K562 (cell line): ENCODE results near the gene TIMM17B. TPM values are rescaled to one million over a fixed set of nuclear protein-coding genes. Genes with fewer than 3 reads are reported as not detected.
A peak's percentile ranks its signal among the peaks of the same experiment; 100 is the strongest.

Experiments
- ASH1L ChIP-seq: fragments of 450-650 bp; IDR thresholded peaks from 2 replicates; pipeline ENCODE4 v1.6.1; 2018; ENCODE audit warnings: borderline replicate concordance, mild to moderate bottlenecking, low read depth; ENCODE audit not compliant: partially characterized antibody
- CREBBP ChIP-seq: IDR thresholded peaks from one replicate; pipeline ENCODE4 v1.6.1; 2012; ENCODE audit warnings: low read depth, mild to moderate bottlenecking, control low read depth, inconsistent platforms, low read length
- HMG20B ChIP-seq: fragments of 250-450 bp; sonication (Bioruptor Pico); IDR thresholded peaks from 2 replicates; pipeline ENCODE4 v1.5.0; 2021; ENCODE audit warnings: mild to moderate bottlenecking
- HNRNPK ChIP-seq: fragments of 200-400 bp; formaldehyde crosslinking; IDR thresholded peaks from one replicate; pipeline ENCODE4 v1.6.1; 2018; ENCODE audit warnings: mild to moderate bottlenecking, low read depth, low read length; ENCODE audit not compliant: poor library complexity, severe bottlenecking
- MAZ ChIP-seq, 2 experiments: fragments of 450-650 bp in 1 of 2; sonication (generic) in 1 of 2; formaldehyde crosslinking; IDR thresholded peaks in 1 of 2; conservative IDR thresholded peaks in 1 of 2; 2 replicates each; pipeline versions ENCODE4 v1.4.0 to v1.5.0; 2020; ENCODE audit warnings: mild to moderate bottlenecking in 1 of 2, missing genetic modification reagents in 1 of 2
- MTA2 ChIP-seq: fragments of 450-650 bp; IDR thresholded peaks from 2 replicates; pipeline ENCODE4 v1.6.1; 2016; ENCODE audit warnings: low read depth
- MYC ChIP-seq, 2 experiments: fragments of 250-450 bp in 1 of 2; sonication (Bioruptor Pico) in 1 of 2; IDR thresholded peaks; 2 replicates each; pipeline versions ENCODE4 v1.5.1 to v1.6.1; 2012 to 2021; ENCODE audit warnings: low read depth in 2 of 2, borderline replicate concordance in 1 of 2, improper control_type of control experiment in 1 of 2, low read length in 1 of 2, mild to moderate bottlenecking in 1 of 2, moderate library complexity in 1 of 2
- PCBP1 ChIP-seq: fragments of 200-400 bp; formaldehyde crosslinking; IDR thresholded peaks from 2 replicates; pipeline ENCODE4 v1.6.1; 2018; ENCODE audit warnings: mild to moderate bottlenecking, low read depth, low read length; ENCODE audit not compliant: poor library complexity, severe bottlenecking
- SAP30 ChIP-seq: fragments of 200-600 bp; sonication (generic); IDR thresholded peaks from 2 replicates; pipeline ENCODE4 v1.6.1; 2012; ENCODE audit warnings: borderline replicate concordance, low read depth, mild to moderate bottlenecking, moderate library complexity, low read length, control low read depth, inconsistent platforms; ENCODE audit not compliant: insufficient read depth, poor library complexity, severe bottlenecking
- SMARCA4 ChIP-seq: fragments of 450-650 bp; IDR thresholded peaks from 2 replicates; pipeline ENCODE4 v1.6.1; 2016
- TOE1 ChIP-seq, 2 experiments: fragments of 450-650 bp in 1 of 2; sonication (generic) in 1 of 2; formaldehyde crosslinking in 1 of 2; IDR thresholded peaks; 2 replicates each; pipeline versions ENCODE4 v1.7.1 to v1.8.0; 2016 to 2022; ENCODE audit warnings: borderline replicate concordance in 2 of 2, mild to moderate bottlenecking in 2 of 2, antibody characterized with exemption in 1 of 2, inconsistent platforms in 1 of 2, low read depth in 1 of 2, missing genetic modification reagents in 1 of 2, moderate library complexity in 1 of 2
- U2AF2 ChIP-seq: fragments of 200-400 bp; formaldehyde crosslinking; optimal IDR thresholded peaks from 2 replicates; pipeline ENCODE3; 2017; ENCODE audit warnings: low read depth, mild to moderate bottlenecking, low read length
- ZNF143 ChIP-seq: sonication (generic); formaldehyde crosslinking; IDR thresholded peaks from 2 replicates; pipeline ENCODE4 v1.9.0; 2022; ENCODE audit warnings: mild to moderate bottlenecking, missing genetic modification reagents
- ZNF212 ChIP-seq: fragments of 450-650 bp; formaldehyde crosslinking; IDR thresholded peaks from 2 replicates; pipeline ENCODE4 v1.4.0; 2020; ENCODE audit warnings: mild to moderate bottlenecking
- polyA plus RNA-seq, 8 experiments: library from polyadenylated mRNA; depleted of rRNA in 4 of 8; stranded (reverse) in 5 of 8; unstranded in 3 of 8; fragments of >200 nt; fragmentation: Nextera tagmentation in 2 of 8; fragmentation: Illumina TruSeq in 1 of 8; extraction: Ambion mirVana in 2 of 8; extraction: Trizol in 1 of 8; gene quantifications; 2 replicates each; pipeline versions ENCODE4 v1.2.1 to v1.2.3, GENCODE V29; 2011 to 2014; ENCODE audit warnings: inconsistent platforms in 1 of 8, missing spikeins in 1 of 8
- total RNA-seq, 7 experiments: library from RNA; depleted of rRNA in 6 of 7; stranded (reverse); fragments of >200 nt in 6 of 7; fragmentation: Illumina TruSeq in 2 of 7; extraction: Trizol in 2 of 7; gene quantifications; 2 replicates each; pipeline versions ENCODE4 v1.2.1 to v1.2.3, GENCODE V29; 2011 to 2021; ENCODE audit warnings: low replicate concordance in 1 of 7
- TF ChIP-seq, protein P1 (sequence below): fragments of 250-450 bp; sonication (Bioruptor Pico); IDR thresholded peaks from 2 replicates; pipeline ENCODE4 v1.8.0; 2021; ENCODE audit warnings: mild to moderate bottlenecking, moderate library complexity
- TF ChIP-seq, protein P2 (sequence below): fragments of 250-450 bp; sonication (Bioruptor Pico); IDR thresholded peaks from 2 replicates; pipeline ENCODE4 v1.4.0; 2020
- TF ChIP-seq, protein P3 (sequence below): fragments of 250-450 bp; sonication (Bioruptor Pico); IDR thresholded peaks from 2 replicates; pipeline ENCODE4 v1.9.0; 2021; ENCODE audit warnings: mild to moderate bottlenecking, inconsistent platforms
- TF ChIP-seq, protein P4 (sequence below): fragments of 250-450 bp; sonication (Bioruptor Pico); IDR thresholded peaks from 2 replicates; pipeline ENCODE4 v1.4.0; 2020; ENCODE audit warnings: mild to moderate bottlenecking, moderate library complexity
- TF ChIP-seq, protein P5 (sequence below): sonication (generic); formaldehyde crosslinking; IDR thresholded peaks from 2 replicates; pipeline ENCODE4 v1.5.0; 2020; ENCODE audit warnings: missing genetic modification reagents

The TIMM17B gene
- total and polyA plus RNA-seq, 9 of the 15 experiments (the other 6 are each of a cell fraction or from before 2014, with no cell fraction given) = 9.9 to 184 (median 115) TPM

DNA sequence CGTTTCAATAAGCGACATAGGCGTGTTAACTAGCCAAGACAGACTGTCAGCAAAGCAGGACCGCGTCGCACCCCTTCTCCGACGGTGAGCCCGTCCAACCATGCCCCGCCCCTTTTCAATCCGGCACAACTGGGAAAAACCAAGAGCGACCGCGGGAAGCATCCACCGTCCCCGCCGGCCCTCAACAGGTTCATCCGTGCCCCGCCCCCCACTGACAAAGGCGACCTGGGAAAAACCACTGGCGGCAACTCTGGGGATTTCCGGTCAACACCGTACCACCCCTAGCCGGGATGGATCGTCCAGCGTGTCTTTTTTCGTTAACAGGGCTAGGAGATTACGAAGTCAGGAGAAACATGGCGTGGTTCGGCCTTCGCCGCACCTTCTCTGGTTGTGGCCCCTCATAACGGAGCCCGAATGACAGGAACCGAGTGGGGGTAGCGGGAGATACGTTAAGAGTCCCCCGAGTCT lies 377 bp downstream of the TIMM17B start (continued):
- TF ChIP-seq, protein P1, sequence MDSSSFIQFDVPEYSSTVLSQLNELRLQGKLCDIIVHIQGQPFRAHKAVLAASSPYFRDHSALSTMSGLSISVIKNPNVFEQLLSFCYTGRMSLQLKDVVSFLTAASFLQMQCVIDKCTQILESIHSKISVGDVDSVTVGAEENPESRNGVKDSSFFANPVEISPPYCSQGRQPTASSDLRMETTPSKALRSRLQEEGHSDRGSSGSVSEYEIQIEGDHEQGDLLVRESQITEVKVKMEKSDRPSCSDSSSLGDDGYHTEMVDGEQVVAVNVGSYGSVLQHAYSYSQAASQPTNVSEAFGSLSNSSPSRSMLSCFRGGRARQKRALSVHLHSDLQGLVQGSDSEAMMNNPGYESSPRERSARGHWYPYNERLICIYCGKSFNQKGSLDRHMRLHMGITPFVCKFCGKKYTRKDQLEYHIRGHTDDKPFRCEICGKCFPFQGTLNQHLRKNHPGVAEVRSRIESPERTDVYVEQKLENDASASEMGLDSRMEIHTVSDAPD (CRISPR knock-in tag) = no peak
- TF ChIP-seq SAP30 = peak; percentile 56
- TF ChIP-seq PCBP1 = no peak
- no peak; a peak in 1 of 4 replicates for TF ChIP-seq MAZ (CRISPR knock-in tag; conservative IDR thresholded peaks at IDR 0.05 in 1 of 2, IDR thresholded peaks at IDR 0.05 in 1 of 2)
- TF ChIP-seq, protein P2, sequence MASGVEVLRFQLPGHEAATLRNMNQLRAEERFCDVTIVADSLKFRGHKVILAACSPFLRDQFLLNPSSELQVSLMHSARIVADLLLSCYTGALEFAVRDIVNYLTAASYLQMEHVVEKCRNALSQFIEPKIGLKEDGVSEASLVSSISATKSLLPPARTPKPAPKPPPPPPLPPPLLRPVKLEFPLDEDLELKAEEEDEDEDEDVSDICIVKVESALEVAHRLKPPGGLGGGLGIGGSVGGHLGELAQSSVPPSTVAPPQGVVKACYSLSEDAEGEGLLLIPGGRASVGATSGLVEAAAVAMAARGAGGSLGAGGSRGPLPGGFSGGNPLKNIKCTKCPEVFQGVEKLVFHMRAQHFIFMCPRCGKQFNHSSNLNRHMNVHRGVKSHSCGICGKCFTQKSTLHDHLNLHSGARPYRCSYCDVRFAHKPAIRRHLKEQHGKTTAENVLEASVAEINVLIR (CRISPR knock-in tag) = no peak
- no peak for TF ChIP-seq CREBBP
- TF ChIP-seq, protein P3, sequence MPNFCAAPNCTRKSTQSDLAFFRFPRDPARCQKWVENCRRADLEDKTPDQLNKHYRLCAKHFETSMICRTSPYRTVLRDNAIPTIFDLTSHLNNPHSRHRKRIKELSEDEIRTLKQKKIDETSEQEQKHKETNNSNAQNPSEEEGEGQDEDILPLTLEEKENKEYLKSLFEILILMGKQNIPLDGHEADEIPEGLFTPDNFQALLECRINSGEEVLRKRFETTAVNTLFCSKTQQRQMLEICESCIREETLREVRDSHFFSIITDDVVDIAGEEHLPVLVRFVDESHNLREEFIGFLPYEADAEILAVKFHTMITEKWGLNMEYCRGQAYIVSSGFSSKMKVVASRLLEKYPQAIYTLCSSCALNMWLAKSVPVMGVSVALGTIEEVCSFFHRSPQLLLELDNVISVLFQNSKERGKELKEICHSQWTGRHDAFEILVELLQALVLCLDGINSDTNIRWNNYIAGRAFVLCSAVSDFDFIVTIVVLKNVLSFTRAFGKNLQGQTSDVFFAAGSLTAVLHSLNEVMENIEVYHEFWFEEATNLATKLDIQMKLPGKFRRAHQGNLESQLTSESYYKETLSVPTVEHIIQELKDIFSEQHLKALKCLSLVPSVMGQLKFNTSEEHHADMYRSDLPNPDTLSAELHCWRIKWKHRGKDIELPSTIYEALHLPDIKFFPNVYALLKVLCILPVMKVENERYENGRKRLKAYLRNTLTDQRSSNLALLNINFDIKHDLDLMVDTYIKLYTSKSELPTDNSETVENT (CRISPR knock-in tag) = no peak
- TF ChIP-seq MTA2 = no peak
- TF ChIP-seq SMARCA4 = no peak
- TF ChIP-seq MYC (IDR thresholded peaks at IDR 0.05; ENCODE audit: low read depth, low read length) = no peak
- TF ChIP-seq MYC (CRISPR knock-in tag; IDR thresholded peaks at IDR 0.05; ENCODE audit: borderline replicate concordance, low read depth) = no peak
- TF ChIP-seq ZNF212 = no peak
- TF ChIP-seq, protein P4, sequence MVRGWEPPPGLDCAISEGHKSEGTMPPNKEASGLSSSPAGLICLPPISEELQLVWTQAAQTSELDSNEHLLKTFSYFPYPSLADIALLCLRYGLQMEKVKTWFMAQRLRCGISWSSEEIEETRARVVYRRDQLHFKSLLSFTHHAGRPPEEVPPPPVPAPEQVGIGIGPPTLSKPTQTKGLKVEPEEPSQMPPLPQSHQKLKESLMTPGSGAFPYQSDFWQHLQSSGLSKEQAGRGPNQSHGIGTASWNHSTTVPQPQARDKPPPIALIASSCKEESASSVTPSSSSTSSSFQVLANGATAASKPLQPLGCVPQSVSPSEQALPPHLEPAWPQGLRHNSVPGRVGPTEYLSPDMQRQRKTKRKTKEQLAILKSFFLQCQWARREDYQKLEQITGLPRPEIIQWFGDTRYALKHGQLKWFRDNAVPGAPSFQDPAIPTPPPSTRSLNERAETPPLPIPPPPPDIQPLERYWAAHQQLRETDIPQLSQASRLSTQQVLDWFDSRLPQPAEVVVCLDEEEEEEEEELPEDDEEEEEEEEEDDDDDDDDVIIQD (CRISPR knock-in tag) = no peak
- no peak for TF ChIP-seq HNRNPK
- TF ChIP-seq ASH1L = no peak
- TF ChIP-seq, protein P5, sequence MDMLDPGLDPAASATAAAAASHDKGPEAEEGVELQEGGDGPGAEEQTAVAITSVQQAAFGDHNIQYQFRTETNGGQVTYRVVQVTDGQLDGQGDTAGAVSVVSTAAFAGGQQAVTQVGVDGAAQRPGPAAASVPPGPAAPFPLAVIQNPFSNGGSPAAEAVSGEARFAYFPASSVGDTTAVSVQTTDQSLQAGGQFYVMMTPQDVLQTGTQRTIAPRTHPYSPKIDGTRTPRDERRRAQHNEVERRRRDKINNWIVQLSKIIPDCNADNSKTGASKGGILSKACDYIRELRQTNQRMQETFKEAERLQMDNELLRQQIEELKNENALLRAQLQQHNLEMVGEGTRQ (CRISPR knock-in tag) = no peak
- no peak for TF ChIP-seq HMG20B (CRISPR knock-in tag)
- TF ChIP-seq ZNF143 = no peak
- no peak for TF ChIP-seq U2AF2
- no peak for TF ChIP-seq TOE1 (IDR thresholded peaks at IDR 0.05; ENCODE audit: borderline replicate concordance)
- no peak for TF ChIP-seq TOE1 (CRISPR knock-in tag; IDR thresholded peaks at IDR 0.05; ENCODE audit: borderline replicate concordance, low read depth)
